ENCODE measurements around the gene CDH24.
"Not testable (repeated sequence)": the region's sequence is repeated elsewhere in the genome, so short reads cannot be mapped to it uniquely, and the experiment has no call there.

The CDH24 gene

DNA sequence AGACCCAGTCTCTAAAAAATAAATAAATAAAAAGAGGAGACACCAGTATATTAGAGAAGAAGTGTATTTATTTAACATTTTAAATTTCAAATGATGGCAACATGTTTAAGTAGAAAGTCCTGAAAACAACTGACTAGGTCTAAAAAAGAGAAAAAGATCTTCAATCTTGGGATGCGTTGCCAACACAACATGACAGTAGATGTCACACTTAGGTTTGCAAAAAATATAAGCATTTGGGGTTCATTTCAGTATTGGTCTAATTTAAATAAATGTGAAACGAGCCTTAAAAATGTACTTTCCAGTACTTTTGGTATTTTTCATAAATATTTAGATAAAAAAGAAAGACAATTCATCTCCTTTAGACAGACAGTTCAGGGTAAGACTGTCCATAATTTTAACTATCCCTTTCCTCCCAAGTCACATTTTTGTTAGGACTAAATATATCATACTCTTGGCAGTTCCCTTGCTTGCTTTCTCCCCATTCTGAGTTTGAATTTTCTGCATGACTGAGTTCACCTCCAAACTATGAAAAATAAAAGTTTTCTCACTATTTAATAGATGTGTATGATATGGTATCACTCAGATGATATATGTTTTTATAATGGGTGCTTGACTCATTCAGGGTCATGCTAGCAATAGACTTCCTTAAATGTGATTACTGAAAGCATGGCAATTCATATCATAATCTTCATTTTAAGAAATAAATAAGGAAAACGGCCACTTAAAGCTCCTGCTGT lies 51.7 kb downstream of the CDH24 start:
- H3K36me3 ChIP-seq: no peaks in the 10 kb centered on the region
- peaks cover 28 to 35% of the 10 kb centered on the region in 2 experiments for H3K4me1 ChIP-seq (ENCODE audit: control insufficient read depth in 1 of 2, insufficient read depth in 1 of 2, low read depth in 1 of 2, low read length in 1 of 2)
- no peak overlapping the region for H3K27ac ChIP-seq
- H3K27me3 ChIP-seq: no peaks in the 10 kb centered on the region
- TF ChIP-seq, protein P1, sequence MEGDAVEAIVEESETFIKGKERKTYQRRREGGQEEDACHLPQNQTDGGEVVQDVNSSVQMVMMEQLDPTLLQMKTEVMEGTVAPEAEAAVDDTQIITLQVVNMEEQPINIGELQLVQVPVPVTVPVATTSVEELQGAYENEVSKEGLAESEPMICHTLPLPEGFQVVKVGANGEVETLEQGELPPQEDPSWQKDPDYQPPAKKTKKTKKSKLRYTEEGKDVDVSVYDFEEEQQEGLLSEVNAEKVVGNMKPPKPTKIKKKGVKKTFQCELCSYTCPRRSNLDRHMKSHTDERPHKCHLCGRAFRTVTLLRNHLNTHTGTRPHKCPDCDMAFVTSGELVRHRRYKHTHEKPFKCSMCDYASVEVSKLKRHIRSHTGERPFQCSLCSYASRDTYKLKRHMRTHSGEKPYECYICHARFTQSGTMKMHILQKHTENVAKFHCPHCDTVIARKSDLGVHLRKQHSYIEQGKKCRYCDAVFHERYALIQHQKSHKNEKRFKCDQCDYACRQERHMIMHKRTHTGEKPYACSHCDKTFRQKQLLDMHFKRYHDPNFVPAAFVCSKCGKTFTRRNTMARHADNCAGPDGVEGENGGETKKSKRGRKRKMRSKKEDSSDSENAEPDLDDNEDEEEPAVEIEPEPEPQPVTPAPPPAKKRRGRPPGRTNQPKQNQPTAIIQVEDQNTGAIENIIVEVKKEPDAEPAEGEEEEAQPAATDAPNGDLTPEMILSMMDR (IDR thresholded peaks at IDR 0.05): no peak
- H3K9me3 ChIP-seq: no peaks in the 10 kb centered on the region
- no peak overlapping the region for H3K4me3 ChIP-seq (ENCODE audit: low read depth in 1 of 2, low read length in 1 of 2)

DNA sequence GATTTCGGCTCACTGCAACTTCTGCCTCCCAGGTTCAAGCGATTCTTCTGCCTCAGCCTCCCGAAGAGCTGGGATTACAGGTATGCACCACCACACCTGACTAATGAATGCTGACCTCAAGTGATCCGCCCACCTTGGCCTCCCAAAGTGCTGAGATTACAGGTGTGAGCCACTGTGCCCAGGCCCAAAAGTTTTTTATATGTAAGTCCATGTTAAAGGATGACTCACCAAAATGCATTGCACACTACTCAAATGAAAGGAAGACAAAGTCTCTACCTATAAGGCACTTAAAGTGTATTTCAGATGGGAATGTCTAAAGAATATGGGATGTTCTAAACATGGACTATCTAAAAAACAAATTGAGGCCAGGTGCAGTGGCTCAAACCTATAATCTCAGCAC lies 53.0 kb downstream of the CDH24 start:
- H3K27me3 ChIP-seq; H3K4me3 ChIP-seq (ENCODE audit: low read depth in 1 of 2, low read length in 1 of 2); H3K9me3 ChIP-seq; H3K36me3 ChIP-seq; H3K27ac ChIP-seq: not testable (repeated sequence)
- peaks cover 21 to 26% of the 10 kb centered on the region in 2 experiments for H3K4me1 ChIP-seq (ENCODE audit: control insufficient read depth in 1 of 2, insufficient read depth in 1 of 2, low read depth in 1 of 2, low read length in 1 of 2)

DNA sequence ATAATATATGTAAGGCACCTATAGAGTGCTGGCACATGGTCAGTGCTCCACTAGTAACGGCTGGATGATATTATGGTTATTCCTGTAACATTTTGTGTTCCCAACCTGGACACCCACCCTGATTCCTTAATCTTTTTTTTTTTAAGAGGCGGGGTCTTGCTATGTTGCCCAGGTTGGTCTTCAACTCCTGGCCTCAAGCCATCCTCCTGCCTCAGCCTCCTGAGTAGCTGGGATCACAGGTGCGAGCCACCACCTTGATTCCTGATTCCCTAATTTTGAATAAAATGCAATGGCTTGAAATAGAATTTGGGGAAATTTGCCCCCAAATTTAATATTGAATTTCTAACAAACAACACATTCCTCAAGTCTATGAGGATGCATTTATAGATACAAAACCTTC lies 54.7 kb downstream of the CDH24 start:
- no peaks in the 10 kb centered on the region for H3K9me3 ChIP-seq
- H3K4me3 ChIP-seq (ENCODE audit: low read depth in 1 of 2, low read length in 1 of 2): no peak overlapping the region
- H3K27me3 ChIP-seq: no peaks in the 10 kb centered on the region
- H3K4me1 ChIP-seq (ENCODE audit: control insufficient read depth in 1 of 2, insufficient read depth in 1 of 2, low read depth in 1 of 2, low read length in 1 of 2): peaks cover 12 to 13% of the 10 kb centered on the region in 2 experiments
- TF ChIP-seq, protein P1 (IDR thresholded peaks at IDR 0.05): no peak
- H3K36me3 ChIP-seq: peaks cover 13% of the 10 kb centered on the region
- H3K27ac ChIP-seq: no peak overlapping the region

DNA sequence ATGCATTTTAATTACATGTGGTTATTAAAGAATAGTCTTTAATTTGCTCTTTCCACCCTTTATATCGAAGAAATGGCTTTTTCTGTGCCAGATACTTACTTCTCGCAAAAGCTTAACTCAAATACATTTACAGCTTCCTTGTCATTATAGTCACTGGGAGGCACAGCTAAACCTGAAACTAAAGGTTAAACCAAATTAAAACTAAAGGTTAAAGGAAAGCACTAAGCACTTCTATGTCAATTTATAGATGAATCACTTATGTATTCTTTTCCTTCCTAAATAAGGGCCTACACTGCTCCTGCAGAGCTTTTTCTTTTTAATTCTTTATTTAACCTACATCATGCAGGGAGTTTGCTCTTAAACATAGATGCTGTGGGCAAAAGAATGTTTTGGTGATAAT lies 56.5 kb downstream of the CDH24 start:
- Histone ChIP-seq H3K4me3 (ENCODE audit: low read depth in 1 of 2, low read length in 1 of 2) (no peak overlapping the region), H3K4me1 (ENCODE audit: control insufficient read depth in 1 of 2, insufficient read depth in 1 of 2, low read depth in 1 of 2, low read length in 1 of 2) (no peaks in the 10 kb centered on the region)

DNA sequence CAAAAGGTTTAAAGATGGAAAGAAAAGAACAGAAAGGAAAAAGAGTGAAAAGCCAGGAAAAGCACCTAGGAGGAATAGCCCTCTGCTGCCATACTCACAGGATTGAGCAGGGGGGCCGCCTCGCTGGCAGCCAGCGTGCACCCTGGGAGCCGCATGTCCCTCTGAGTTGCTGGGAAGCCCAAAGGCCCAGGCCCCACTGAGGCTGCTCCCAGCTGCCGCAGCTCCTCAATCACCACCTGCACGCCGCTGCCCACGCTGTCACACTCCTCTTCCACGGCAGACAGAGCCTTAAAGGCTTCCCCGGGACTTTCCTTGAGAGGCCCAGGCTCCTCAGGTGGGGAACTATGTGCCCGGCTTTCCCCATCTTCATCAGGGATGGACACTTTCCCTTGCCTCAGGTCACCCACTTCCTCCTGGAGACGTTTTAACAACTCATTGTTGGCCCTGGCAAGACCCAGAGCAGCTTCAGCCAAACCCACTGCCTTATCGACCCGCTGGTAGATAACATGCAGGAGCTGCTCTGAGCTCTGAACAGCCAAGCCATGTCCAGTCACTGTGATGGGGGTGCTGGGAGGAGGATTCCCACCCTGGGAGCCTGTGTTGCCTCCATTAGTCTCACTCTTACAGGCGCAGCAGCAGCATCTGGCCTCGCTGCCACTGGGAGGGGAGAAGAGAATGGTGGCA lies 58.8 kb downstream of the CDH24 start:
- no peaks in the 10 kb centered on the region for H3K27me3 ChIP-seq
- H3K27ac ChIP-seq: no peak overlapping the region
- TF ChIP-seq, protein P1 (IDR thresholded peaks at IDR 0.05): no peak
- H3K9me3 ChIP-seq: no peaks in the 10 kb centered on the region
- H3K4me1 ChIP-seq (ENCODE audit: control insufficient read depth in 1 of 2, insufficient read depth in 1 of 2, low read depth in 1 of 2, low read length in 1 of 2): no peaks in the 10 kb centered on the region
- no peak overlapping the region for H3K4me3 ChIP-seq (ENCODE audit: low read depth in 1 of 2, low read length in 1 of 2)
- peaks cover 31% of the 10 kb centered on the region for H3K36me3 ChIP-seq

More for the DNA sequence above, 56.5 kb downstream of the CDH24 start:
- Histone ChIP-seq H3K27me3 (no peaks in the 10 kb centered on the region), H3K9me3 (no peaks in the 10 kb centered on the region), H3K27ac (no peak overlapping the region), H3K36me3 (peaks cover 20% of the 10 kb centered on the region)
- TF ChIP-seq, protein P1 (IDR thresholded peaks at IDR 0.05): no peak

DNA sequence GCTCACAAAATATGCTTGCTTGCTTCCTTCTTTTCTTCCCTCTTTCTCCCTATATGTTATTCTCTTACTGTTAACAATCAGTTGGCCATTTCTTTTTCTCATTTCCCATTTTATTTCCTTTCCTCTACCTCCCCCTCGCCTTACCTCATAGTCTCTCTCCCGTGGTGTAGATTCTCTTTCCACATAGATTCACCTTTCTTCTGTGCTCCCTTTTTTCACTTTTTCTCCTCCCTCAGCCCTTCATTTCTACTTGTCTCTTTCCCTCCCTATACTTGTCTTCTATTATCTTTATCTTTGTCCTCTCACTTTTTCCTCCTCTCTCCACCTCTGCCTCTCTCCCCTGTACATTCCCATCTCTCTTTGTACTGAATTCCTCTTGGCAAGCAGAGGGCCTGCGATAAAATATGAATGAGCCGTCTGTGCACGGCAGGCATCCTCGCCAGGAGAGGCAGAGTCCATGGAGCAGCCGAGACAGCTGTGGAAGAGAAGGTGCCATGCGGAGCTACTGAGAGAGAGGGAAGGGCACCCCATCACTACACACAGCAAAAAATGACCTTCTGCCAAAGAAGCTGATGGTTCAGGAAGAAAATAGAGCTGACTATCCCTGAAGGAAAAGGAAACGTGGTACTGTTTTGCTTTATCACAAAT lies 59.5 kb downstream of the CDH24 start:
- H3K4me3 ChIP-seq (ENCODE audit: low read depth in 1 of 2, low read length in 1 of 2): no peak overlapping the region
- no peaks in the 10 kb centered on the region for H3K27me3 ChIP-seq
- no peaks in the 10 kb centered on the region for H3K4me1 ChIP-seq (ENCODE audit: control insufficient read depth in 1 of 2, insufficient read depth in 1 of 2, low read depth in 1 of 2, low read length in 1 of 2)
- H3K9me3 ChIP-seq: no peaks in the 10 kb centered on the region
- TF ChIP-seq, protein P1 (IDR thresholded peaks at IDR 0.05): no peak
- H3K36me3 ChIP-seq: peaks cover 37% of the 10 kb centered on the region
- H3K27ac ChIP-seq: no peak overlapping the region
